Superior temporal gyrus (tissue), 1 donor: ENCODE data around the gene UTP3.
"Not testable (repeated sequence)": the region's sequence is repeated elsewhere in the genome, so short reads cannot be mapped to it uniquely, and the experiment has no call there.

ENCODE experiments used
- DNase-seq: peaks from one replicate; pipeline ENCODE4 v3.0.0-alpha.2; 2016; ENCODE audit errors: extremely low spot score

Gene UTP3

DNA sequence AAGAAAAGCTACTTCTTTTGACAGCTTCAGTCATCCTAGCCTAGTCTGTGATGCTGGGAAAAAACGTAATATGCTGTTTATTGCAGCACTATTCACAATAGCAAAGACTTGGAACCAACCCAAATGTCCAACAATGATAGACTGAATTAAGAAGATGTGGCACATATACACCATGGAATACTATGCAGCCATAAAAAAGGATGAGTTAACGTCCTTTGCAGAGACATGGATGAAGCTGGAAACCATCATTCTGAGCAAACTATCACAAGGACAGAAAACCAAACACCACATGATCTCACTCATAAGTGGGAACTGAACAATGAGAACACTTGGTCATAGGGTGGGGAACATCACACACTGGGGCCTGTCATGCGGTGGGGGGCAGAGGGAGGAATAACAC is 6.2 kb upstream of the UTP3 start:
- DNase-seq = not testable (repeated sequence)

DNA sequence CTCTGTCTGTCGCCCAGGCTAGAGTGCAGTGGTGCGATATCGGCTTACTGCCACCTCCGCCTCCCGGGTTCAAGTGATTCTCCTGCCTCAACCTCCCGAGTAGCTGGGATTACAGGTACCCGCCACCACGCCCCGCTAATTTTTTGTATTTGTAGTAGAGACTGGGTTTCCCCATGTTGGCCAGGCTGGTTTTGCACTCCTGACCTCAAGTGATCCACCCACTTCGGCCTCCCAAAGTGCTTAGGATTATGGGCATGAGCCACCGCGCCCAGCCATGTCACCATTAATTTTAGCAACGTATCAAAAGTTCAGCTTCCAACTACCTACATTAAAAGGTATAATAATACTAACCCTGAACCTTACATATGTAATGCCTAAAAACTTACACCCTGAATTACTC is 940 bp upstream of the UTP3 start:
- no peak for DNase-seq

DNA sequence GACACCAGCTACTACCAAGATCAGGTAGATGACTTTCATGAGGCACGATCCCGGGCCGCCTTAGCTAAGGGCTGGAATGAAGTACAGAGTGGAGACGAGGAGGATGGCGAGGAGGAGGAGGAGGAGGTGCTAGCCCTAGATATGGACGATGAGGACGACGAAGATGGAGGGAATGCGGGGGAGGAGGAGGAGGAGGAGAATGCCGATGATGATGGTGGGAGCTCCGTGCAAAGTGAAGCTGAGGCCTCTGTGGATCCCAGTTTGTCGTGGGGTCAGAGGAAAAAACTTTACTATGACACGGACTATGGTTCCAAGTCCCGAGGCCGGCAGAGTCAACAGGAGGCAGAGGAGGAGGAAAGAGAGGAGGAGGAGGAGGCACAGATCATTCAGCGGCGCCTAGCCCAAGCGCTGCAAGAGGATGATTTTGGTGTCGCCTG is 481 bp downstream of the UTP3 start:
- DNase-seq = no peak

DNA sequence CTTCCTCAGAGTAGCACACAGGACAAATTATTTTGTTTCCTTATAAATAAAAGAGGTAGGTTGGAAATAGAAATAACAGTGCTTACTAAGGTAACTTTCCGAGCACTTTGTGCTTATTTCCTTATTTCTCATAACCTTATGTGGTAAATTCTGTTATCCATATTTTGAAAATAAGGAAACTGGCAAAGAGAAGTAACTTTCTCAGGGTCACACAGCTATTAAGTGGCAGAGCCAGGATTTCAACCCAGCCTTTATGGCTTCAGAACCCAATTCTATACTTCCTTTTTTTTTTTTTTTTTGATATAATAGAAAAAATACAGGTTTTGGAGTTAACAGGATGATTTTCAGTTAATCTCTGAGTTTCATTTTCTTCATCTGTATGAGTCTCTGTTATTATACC is 3.3 kb downstream of the UTP3 start:
- no peak for DNase-seq

DNA sequence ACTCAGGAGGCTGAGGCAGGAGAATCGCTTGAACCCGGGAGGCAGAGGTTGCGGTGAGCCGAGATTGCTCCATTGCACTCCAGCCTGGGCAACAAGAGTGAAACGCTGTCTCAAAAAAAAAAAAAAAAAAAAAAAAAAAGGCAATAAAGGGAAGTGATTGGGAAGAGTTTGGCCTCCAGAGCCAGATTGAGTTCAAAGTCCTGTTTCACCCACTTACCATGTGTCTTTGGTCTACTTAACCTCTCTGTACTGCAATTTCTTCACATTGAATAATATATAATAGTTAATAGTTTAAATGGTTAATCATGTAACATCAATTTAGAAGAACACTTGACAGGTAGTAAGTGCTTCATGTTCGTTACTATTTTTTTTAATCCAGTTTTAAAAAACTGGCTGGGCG is 6.3 kb downstream of the UTP3 start:
- DNase-seq = not testable (repeated sequence)

DNA sequence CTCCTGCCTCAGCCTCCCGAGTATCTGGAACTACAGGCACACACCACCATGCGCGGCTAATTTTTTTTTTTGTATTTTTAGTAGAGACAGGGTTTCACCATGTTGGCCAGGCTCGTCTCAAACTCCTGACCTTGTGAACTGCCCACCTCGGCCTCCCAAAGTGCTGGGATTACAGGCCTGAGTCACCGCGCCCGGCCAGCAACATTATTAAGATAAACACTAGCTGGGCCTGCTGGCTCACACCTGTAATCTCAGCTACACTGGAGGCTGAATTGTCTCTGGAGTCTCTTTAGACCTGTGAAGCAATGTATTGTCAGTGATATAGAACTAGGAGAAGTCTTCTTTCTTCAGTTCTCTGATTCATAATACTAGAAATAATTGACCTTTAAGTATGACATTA is 10.1 kb downstream of the UTP3 start:
- DNase-seq = not testable (repeated sequence)

GRCh38 chr4:70700712-70701111 is 12.4 kb downstream of the UTP3 start:
- DNase-seq = no peak

- no peak for DNase-seq
These were observed 12.9 kb downstream of the UTP3 start for GRCh38 chr4:70701271-70701670.

DNA sequence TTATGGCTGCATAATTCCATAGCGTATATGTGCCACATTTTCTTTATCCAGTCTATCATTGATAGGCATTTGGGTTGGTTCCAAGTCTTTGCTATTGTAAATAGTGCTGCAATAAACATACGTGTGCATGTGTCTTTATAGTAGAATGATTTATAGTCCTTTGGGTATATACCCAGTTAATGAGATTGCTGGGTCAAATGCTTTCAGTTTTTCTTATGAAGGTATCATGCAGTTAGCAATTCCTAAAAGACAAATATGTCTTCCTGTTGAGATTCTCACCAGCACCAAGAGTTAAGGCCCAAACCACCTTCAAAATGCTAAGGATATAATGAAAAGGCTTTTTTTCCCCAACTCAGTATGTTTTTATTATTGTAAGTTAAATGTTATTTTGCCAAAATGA is 14.3 kb downstream of the UTP3 start:
- DNase-seq = not testable (repeated sequence)

DNA sequence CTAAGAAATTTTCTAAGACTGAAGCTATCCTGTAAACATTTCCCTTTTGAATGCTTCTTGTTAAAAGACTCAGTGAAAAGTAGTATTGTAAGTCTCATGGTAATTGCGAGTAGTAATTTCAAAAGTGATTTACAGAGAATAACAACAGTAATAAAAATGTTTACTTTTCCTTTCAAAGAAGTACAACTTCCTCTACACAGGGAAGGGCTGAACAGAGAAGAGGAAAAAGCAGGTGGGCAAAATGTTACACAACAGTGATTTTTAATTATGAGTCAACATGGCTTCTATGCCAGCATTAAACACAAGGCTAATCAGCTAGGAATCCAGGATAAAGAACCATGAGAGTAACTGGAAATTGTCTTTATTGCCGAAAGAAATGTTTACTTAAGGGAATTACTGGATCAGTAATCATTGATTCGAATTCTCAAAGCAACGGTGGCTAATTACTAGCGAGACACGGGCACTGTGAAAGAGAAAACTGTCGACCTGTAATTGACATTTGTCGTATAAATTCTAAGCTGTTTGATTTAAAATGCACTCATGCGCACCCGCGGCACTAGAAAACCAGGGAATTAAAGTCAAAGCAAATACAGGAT is 15.4 kb downstream of the UTP3 start:
- DNase-seq = peak; percentile 71

- no peak for DNase-seq
These were observed 16.0 kb downstream of the UTP3 start for GRCh38 chr4:70704215-70704930.

DNA sequence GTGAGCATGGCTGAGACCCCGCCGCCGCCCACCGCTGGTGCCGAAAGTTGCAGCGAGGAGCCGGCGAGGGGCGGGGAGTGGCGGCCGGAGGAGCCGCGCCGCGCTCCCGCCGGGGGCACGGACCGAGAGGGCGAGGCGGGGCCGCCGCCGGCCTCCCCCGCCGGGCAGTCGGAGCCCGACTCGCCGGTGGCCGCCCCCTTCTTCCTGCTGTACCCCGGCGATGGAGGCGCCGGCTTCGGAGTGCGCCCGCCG is 16.5 kb downstream of the UTP3 start:
- DNase-seq = no peak

DNA sequence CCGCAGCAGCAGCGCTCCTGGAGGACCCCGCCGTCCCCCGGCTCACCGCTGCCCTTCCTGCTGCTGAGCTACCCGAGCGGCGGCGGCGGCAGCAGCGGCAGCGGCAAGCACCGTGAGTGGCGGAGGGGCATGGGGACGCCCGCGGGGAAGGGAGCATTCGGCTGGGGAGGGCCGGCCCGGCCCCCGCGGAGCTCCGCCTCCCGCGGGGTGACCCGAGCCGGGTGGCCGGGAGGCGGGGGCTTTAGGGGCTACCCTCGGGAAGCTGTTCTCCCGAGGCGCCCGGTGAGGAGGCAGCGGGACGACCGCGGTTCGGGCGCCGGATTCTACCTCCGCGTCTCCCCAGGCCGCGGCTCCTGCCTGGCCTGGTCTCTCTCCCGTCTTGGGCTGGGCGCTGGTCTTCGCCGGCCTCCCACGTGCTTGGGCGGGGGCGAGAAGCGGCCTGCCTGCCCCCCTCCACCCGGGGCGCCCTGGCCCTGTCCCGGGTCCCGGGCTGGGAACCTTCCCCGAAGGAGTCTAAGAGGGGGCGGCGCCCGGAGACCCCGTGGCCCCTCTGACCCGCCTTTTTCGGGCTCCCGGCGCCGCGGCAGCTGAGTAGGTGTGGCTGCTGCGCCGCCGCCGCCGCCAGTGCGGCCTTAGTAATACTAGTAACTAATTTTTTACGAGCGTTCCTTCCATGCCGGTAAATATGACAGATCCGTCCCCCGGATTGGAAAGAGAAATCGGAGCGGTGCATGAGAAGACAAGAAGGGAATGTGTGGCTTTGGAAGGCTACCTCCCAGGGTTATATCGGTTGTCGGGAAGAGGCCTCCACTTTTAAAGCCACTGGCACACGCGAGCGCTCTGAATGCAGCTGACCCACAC is 17.1 kb downstream of the UTP3 start:
- DNase-seq = no peak

DNA sequence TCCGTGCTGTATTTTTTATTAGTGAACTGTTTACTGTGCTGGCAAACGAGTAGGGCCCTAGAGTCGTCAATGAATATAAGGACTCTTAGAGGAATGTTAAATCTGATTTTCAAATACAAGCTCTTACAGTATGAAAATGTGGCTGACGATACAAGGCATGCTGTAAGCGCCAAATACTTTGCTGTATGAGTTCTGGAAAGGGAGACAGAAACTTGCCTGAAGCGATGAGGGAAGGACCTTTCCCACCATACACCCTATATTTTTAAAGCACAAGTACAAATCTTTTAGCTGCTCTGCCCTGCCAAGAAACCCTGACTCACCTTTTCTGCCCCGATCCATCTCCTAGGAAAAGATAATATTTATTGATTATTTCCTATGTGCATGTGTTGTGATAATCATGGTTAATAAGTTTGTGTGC is 17.7 kb downstream of the UTP3 start:
- DNase-seq = no peak

GRCh38 chr4:70706516-70706915 is 18.2 kb downstream of the UTP3 start:
- no peak for DNase-seq

DNA sequence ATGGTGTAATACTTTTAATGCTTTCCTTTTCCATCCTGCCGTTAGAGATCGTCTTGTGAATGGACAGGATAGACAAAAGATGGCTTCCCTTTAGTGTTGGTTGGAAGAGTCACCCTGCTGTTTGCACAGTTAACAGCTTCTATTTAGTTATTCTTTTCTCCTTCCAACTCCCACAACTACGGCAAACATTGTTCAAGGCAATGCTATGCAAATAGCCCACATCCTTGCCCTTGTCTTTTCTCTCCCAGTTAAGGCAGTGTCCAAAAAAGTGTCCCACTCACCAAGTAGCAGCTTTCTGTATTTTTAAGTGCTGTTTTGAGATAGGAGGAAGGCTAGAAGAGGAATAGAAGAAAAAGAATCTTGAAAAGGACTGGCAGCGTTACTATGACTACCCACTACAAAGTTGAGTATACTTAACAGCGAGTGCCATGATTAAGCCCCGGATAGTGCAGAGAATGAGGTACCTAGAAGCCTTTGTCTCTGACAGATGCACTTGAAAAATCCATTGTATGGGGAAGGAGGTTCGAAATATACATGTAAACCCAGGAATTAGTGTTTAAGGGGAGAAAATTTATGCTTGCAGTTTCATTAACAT is 21.4 kb downstream of the UTP3 start:
- DNase-seq = no peak

- no peak for DNase-seq
These were observed 23.3 kb downstream of the UTP3 start for GRCh38 chr4:70711599-70711998.

DNA sequence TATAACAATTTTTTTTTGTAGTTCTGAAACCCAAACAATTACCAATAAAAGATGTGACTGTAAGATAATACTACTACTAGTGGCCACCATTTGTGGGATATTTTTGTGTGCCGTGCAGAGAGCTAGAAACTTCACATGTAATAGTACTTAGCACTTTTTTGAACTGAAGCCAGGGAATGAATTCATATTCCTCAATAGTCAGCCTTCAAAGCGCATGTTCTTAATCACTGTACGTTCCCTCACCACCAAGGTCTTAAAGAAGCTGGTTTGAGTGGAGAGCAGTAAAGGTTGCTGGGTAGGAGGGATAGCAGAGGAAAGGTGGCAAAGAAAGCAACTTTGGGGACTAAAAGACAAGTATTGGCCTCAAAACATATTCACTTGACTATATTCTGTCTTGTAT is 23.8 kb downstream of the UTP3 start:
- no peak for DNase-seq

DNA sequence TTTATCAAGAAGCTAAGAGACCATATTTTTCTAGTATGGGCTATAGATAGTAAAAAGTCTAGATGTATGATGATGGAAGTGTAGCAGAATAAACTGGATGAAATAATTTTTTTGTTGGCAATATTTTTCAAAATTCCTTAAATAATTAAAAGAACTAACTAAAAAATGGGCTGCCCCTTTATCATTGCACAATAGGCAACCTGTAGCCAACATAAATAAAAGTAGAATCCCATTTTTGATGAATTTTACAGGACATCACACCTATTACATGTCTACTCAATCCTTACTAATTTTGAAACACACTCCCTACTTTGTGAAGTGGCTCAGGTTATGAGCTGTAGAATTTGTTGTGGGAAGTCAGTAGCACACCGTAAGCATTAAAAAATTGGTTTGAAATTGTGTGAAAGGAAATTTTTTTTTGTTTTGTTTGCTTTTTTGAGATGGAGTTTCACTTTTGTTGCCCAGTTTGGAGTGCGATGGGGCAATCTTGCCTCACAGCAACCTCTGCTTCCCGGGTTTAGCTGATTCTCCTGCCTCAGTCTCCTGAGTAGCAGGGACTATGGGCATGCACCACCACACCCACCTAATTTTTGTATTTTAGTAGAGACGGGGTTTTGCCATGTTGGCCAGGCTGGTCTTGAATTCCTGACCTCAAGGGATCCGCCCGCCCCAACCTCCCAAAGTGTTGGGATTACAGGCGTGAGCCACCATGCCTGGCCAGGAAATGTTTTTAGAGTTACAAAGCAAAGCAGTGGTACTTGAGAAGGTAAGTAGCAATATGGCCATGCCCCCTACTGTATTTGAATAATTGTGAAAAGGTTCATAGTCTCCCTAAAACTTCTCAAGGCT is 24.5 kb downstream of the UTP3 start:
- no peak for DNase-seq

GRCh38 chr4:70713453-70714078 is 25.2 kb downstream of the UTP3 start:
- no peak for DNase-seq
